SIG-M5 (cell line): ENCODE results near the gene PTGR2.
"Not testable (repeated sequence)": the region's sequence is repeated elsewhere in the genome, so short reads cannot be mapped to it uniquely, and the experiment has no call there.

Experiments used
- DNase-seq: peaks from one replicate; lab custom pipeline; 2025; lab: John Stamatoyannopoulos, UW

PTGR2 gene

GRCh38 chr14:73851567-73852382 lies at the start of gene PTGR2:
Gene PTGR2, plus strand, starts transcription at chr14:73851831. Its CDS starts 7,032 bp downstream, at chr14:73858863.
- peak; percentile 25 for DNase-seq

GRCh38 chr14:73802431-73803188 lies 49.0 kb upstream of the PTGR2 start:
- DNase-seq: no peak

GRCh38 chr14:73804636-73805035 lies 47.0 kb upstream of the PTGR2 start:
- DNase-seq: no peak

GRCh38 chr14:73807457-73807856 lies 44.2 kb upstream of the PTGR2 start:
- DNase-seq: no peak

GRCh38 chr14:73809391-73809790 lies 42.2 kb upstream of the PTGR2 start:
- DNase-seq: no peak

GRCh38 chr14:73810478-73811163 lies 41.0 kb upstream of the PTGR2 start:
- no peak for DNase-seq

- no peak for DNase-seq
These were observed 40.5 kb upstream of the PTGR2 start for GRCh38 chr14:73811164-73811503.

GRCh38 chr14:73814153-73814552 lies 37.5 kb upstream of the PTGR2 start:
- no peak for DNase-seq

- no peak for DNase-seq
These were observed 35.8 kb upstream of the PTGR2 start for GRCh38 chr14:73815849-73816248.

GRCh38 chr14:73816393-73816816 lies 35.2 kb upstream of the PTGR2 start:
- no peak for DNase-seq

GRCh38 chr14:73817020-73817655 lies 34.5 kb upstream of the PTGR2 start:
- DNase-seq: no peak

GRCh38 chr14:73818821-73819220 lies 32.8 kb upstream of the PTGR2 start:
- no peak for DNase-seq

- no peak for DNase-seq
These were observed 31.0 kb upstream of the PTGR2 start for GRCh38 chr14:73820631-73821030.

- no peak for DNase-seq
These were observed 28.2 kb upstream of the PTGR2 start for GRCh38 chr14:73823339-73823885.

GRCh38 chr14:73824127-73824526 lies 27.5 kb upstream of the PTGR2 start:
- DNase-seq: no peak

GRCh38 chr14:73824536-73824935 lies 27.1 kb upstream of the PTGR2 start:
- DNase-seq: no peak

GRCh38 chr14:73825551-73826188 lies 26.0 kb upstream of the PTGR2 start:
- no peak for DNase-seq

GRCh38 chr14:73827190-73827589 lies 24.4 kb upstream of the PTGR2 start:
- DNase-seq: not testable (repeated sequence)

GRCh38 chr14:73829071-73829470 lies 22.6 kb upstream of the PTGR2 start:
- no peak for DNase-seq

- DNase-seq: no peak
These were observed 21.9 kb upstream of the PTGR2 start for GRCh38 chr14:73829526-73830431.
